Breast epithelium (tissue), 3 donors: ENCODE measurements around the gene LILRB4.

ENCODE experiments used
- POLR2A ChIP-seq: fragments of 450-650 bp; IDR thresholded peaks from one replicate; pipeline ENCODE4 v1.6.1; 2016; ENCODE audit warnings: antibody characterized with exemption, mild to moderate bottlenecking, moderate library complexity
- TF ChIP-seq, protein P1 (sequence below), 3 donors: fragments of 450-650 bp; IDR thresholded peaks; one replicate each; pipeline ENCODE4 v1.5.1; 2016 to 2017; ENCODE audit warnings: antibody characterized with exemption in 3 of 3, mild to moderate bottlenecking in 3 of 3, moderate library complexity in 3 of 3

DNA sequence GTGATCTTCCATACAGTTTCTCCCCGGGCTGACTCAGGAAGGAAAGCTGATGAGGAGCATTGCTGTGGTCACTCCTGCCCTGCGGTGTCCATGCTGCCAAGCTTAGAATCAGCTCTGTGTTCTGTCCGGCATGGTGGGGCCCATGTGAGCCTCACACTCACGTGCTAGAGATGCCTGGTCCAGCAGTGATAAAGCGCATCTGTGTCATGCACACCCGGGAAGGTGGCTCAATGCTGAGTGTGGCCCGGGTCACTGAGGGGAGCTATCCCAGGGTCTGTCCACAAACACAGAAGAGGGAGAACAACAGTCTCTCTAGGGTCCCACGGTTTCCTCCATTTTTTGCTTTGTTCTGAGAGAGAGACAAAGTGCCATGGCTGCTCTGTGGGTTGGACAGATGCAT, 36.0 kb upstream of the LILRB4 start:
- TF ChIP-seq, protein P1, sequence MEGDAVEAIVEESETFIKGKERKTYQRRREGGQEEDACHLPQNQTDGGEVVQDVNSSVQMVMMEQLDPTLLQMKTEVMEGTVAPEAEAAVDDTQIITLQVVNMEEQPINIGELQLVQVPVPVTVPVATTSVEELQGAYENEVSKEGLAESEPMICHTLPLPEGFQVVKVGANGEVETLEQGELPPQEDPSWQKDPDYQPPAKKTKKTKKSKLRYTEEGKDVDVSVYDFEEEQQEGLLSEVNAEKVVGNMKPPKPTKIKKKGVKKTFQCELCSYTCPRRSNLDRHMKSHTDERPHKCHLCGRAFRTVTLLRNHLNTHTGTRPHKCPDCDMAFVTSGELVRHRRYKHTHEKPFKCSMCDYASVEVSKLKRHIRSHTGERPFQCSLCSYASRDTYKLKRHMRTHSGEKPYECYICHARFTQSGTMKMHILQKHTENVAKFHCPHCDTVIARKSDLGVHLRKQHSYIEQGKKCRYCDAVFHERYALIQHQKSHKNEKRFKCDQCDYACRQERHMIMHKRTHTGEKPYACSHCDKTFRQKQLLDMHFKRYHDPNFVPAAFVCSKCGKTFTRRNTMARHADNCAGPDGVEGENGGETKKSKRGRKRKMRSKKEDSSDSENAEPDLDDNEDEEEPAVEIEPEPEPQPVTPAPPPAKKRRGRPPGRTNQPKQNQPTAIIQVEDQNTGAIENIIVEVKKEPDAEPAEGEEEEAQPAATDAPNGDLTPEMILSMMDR (IDR thresholded peaks at IDR 0.05): no peak
- TF ChIP-seq POLR2A: no peak
